Adrenal gland (tissue), 12 donors: Measurements from ENCODE around the gene LTO1. TPM values are rescaled to one million over a fixed set of nuclear protein-coding genes. Genes with fewer than 3 reads are reported as not detected.

Source experiments
- DNase-seq, 7 donors: peaks; one replicate each; pipeline ENCODE4 v3.0.0-alpha.2; 2019 to 2020
- H3K27ac ChIP-seq, 5 donors: fragments of 200-600 bp; sonication (generic) in 4 of 5; 1 replicate in 3 of 5; 2 replicates in 2 of 5; pipeline versions ENCODE4 v1.5.1 to v1.8.0; 2016 to 2020; ENCODE audit warnings: mild to moderate bottlenecking in 1 of 5
- H3K27me3 ChIP-seq: fragments of 200-600 bp; 2 replicates; pipeline ENCODE4 v1.8.0; 2021
- H3K36me3 ChIP-seq, 2 donors: fragments of 200-600 bp; replicated peaks in 1 of 2; 1 replicate in 1 of 2; 2 replicates in 1 of 2; pipeline versions ENCODE4 v1.5.1 to v1.8.0; 2018 to 2022
- H3K4me1 ChIP-seq, 2 donors: fragments of 200-600 bp; replicated peaks in 1 of 2; 1 replicate in 1 of 2; 2 replicates in 1 of 2; pipeline versions ENCODE4 v1.5.1 to v1.8.0; 2018 to 2021
- H3K4me3 ChIP-seq, 4 donors: fragments of 200-600 bp; sonication (generic) in 3 of 4; one replicate each; pipeline ENCODE4 v1.5.1; 2016 to 2018
- H3K9me3 ChIP-seq, 3 donors: fragments of 200-600 bp; sonication (generic) in 1 of 3; replicated peaks in 1 of 3; 1 replicate in 2 of 3; 2 replicates in 1 of 3; pipeline versions ENCODE4 v1.5.1 to v1.8.0; 2016 to 2021
- POLR2A ChIP-seq, 2 donors: fragments of 450-650 bp; IDR thresholded peaks; one replicate each; pipeline ENCODE4 v1.6.1; 2017; ENCODE audit warnings: antibody characterized with exemption in 2 of 2, mild to moderate bottlenecking in 2 of 2, moderate library complexity in 1 of 2
- WGBS, 4 donors: extraction: QIAGEN DNeasy Blood & Tissue Kit in 2 of 4; methylation state at CpG; one replicate each; pipeline versions ENCODE4 v1.1.5 to v1.1.7; 2013 to 2017; 5-methylcytosine and 5-hydroxymethylcytosine counted together
- intact Hi-C, 2 donors: fragments of 100-400 bp; cut with DNase I; formaldehyde crosslinking; loops; one replicate each; pipeline versions ENCODE4 v1.14.1 to v1.15.0; 2022 to 2023
- polyA plus RNA-seq, 3 donors: library from polyadenylated mRNA; stranded (reverse); fragments of 200-250 nt in 2 of 3; fragments of 350-450 nt in 1 of 3; fragmentation: Illumina TruSeq in 1 of 3; extraction: RNeasy Lipid Tissue Mini Kit (QIAGEN cat#74804) in 1 of 3; gene quantifications; one replicate each; pipeline ENCODE4 v1.2.3, GENCODE V29; 2013 to 2014
- total RNA-seq, 9 donors: library from RNA; depleted of rRNA in 4 of 9; stranded (reverse); fragments of >200 nt in 4 of 9; fragments of 120-200 nt in 1 of 9; fragmentation: NEBNext Ultra II Directional in 1 of 9; extraction: Animal tissue kit (Norgen Biotek cat#: 25700) in 1 of 9; gene quantifications; one replicate each; pipeline versions ENCODE4 v1.1.0 to v1.2.4, GENCODE V29; 2013 to 2023
- TF ChIP-seq, protein P1 (sequence below), 6 experiments: fragments of 450-650 bp in 4 of 6; fragments of 200-600 bp in 2 of 6; sonication (generic) in 1 of 6; IDR thresholded peaks; 1 replicate in 5 of 6; 2 replicates in 1 of 6; pipeline versions ENCODE4 v1.5.1 to v1.8.0; 2016 to 2021; ENCODE audit warnings: antibody characterized with exemption in 6 of 6, mild to moderate bottlenecking in 2 of 6, moderate library complexity in 1 of 6
- donor health status: healthy with polysubstance abuse.
- donor health status: Bipolar disorder and iron deficiency.
- donor health status: DM: yes; HTN: yes; CAD: no.
- donor health status: DM: no; HTN: no; CAD: no.
- donor health status: DM: no; HTN: no; CAD: no.
- donor health status: DM: yes; HTN: yes; CAD: no.

The LTO1 gene
- total and polyA plus RNA-seq, 12 donors: 10.9 to 52.5 (median 23.6) TPM

DNA sequence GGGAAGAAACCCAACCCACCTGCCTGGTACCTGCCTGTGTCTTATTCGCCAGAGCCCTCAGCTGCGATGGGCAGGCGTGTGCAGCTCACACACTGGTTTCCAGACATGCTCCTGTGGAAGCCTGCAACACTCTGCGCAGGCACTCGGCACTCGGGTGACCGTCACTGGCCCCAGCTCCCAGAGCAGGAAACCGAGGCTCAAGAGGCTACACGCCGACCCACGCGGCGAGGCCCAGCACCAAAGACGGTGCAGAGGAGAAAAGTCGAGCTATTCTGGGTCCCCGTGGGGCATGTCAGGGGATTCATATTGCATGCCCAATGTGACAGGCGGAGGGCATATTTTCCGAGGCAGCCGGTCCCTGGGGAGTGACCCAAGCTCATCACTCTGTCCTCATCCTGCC lies 40.3 kb upstream of the LTO1 start:
- no peak overlapping the region for H3K27ac ChIP-seq
- no peak for DNase-seq
- no peaks in the 10 kb centered on the region for H3K36me3 ChIP-seq
- intact Hi-C loops: no loop called here
- WGBS, 4 donors: 77 to 82% (median 79%) methylated on average over 18 to 19 of the region's 19 CpGs
- H3K9me3 ChIP-seq: no peaks in the 10 kb centered on the region
- no peak overlapping the region for H3K4me3 ChIP-seq
- peaks cover 4% of the 10 kb centered on the region for H3K27me3 ChIP-seq
- no peaks in the 10 kb centered on the region for H3K4me1 ChIP-seq
- TF ChIP-seq, protein P1, sequence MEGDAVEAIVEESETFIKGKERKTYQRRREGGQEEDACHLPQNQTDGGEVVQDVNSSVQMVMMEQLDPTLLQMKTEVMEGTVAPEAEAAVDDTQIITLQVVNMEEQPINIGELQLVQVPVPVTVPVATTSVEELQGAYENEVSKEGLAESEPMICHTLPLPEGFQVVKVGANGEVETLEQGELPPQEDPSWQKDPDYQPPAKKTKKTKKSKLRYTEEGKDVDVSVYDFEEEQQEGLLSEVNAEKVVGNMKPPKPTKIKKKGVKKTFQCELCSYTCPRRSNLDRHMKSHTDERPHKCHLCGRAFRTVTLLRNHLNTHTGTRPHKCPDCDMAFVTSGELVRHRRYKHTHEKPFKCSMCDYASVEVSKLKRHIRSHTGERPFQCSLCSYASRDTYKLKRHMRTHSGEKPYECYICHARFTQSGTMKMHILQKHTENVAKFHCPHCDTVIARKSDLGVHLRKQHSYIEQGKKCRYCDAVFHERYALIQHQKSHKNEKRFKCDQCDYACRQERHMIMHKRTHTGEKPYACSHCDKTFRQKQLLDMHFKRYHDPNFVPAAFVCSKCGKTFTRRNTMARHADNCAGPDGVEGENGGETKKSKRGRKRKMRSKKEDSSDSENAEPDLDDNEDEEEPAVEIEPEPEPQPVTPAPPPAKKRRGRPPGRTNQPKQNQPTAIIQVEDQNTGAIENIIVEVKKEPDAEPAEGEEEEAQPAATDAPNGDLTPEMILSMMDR (IDR thresholded peaks at IDR 0.05): no peak
- no peak for TF ChIP-seq POLR2A (IDR thresholded peaks at IDR 0.05)

DNA sequence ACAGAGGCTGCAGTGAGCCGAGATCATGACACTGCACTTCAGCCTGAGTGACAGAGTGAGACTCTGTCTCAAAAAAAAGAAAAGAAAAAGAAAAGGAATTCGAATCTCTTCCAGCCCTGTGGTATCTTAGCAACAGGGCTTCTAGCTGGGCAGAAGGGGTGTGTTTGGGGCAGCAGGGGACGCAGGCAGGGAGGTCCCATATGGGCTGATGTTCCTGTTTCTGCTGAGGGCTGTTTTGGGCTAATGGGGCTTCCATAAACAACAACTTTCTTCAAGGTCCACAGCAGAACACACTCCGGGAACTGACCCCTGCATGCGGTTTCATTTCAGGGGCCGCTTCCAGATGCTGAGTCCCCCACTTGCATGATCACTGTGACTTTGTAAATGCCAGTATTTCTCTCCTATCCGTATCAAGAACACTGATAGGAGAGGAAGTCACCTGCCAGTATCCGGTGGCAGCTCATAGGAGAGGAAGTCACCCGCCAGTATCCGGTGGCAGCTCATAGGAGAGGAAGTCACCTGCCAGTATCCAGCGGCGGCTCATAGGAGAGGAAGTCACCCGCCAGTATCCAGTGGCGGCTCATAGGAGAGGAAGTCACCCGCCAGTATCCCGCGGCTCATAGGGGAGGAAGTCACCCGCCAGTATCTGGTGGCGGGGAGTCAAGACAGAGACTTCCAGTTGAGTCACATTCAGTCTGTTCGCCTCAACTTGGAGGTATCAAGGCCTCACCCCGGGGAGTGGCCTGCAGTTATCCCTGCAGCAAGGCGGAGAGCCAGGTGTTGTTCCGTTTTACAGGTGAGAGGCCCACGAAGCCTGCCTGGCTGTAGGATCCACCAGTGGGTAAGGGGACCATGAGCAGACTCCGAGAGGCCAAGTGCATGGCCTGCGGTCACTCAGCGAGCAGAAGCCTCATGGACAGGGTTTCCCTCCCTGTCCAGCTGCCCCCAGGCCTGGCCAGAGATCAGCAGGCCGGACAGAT lies 37.0 kb upstream of the LTO1 start:
- no peak for DNase-seq
- intact Hi-C loops: no loop called here
- Histone ChIP-seq H3K9me3 (no peaks in the 10 kb centered on the region), H3K27ac (no peak overlapping the region), H3K4me3 (no peak overlapping the region), H3K27me3 (peaks cover 6% of the 10 kb centered on the region), H3K4me1 (no peaks in the 10 kb centered on the region), H3K36me3 (no peaks in the 10 kb centered on the region)
- 57 to 71% (median 64%) methylated on average over 11 to 28 of the region's 28 CpGs for WGBS, 4 donors
- TF ChIP-seq POLR2A (IDR thresholded peaks at IDR 0.05): no peak
- TF ChIP-seq, protein P1 (IDR thresholded peaks at IDR 0.05): no peak

DNA sequence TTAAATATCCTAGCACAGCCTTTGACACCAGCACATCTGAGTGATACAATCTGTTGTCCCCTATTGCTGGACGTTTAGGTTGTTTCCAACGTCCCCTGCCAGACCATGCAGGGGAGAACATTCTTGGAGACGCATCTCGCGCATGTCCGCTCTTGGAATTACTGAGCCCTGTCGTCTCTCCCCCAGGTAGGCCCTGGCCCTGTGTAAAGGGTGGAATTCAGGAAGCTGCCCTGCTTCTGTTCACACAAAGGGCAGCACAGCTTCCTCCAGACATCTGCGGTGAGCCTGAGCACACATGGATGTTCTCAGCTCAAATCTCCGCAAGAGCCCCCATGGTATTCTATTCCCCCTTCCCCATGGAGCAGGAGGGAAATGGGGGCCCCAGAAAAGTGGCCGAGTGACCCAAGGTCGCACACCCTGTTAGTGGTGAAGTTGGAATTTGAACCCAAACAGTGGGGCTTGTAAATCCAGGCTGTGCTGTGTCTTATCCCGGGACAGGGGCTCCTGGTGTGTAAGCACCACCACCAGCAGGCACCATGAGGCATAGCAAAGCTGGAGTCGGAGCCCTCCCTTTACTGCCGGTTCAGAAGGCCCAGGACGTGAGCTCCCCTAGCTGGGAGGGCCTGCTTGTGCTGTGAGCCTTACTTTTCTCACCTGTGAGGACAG lies 33.7 kb upstream of the LTO1 start:
- 66 to 73% (median 71%) methylated on average over 9 to 15 of the region's 15 CpGs for WGBS, 4 donors
- Histone ChIP-seq H3K36me3 (no peaks in the 10 kb centered on the region), H3K4me3 (no peak overlapping the region), H3K27me3 (peaks cover 34% of the 10 kb centered on the region), H3K4me1 (peaks cover 0 to 4% of the 10 kb centered on the region in 2 donors), H3K9me3 (no peaks in the 10 kb centered on the region), H3K27ac (no peak overlapping the region)
- TF ChIP-seq POLR2A (IDR thresholded peaks at IDR 0.05): no peak
- TF ChIP-seq, protein P1 (IDR thresholded peaks at IDR 0.05): no peak
- intact Hi-C loops: no loop called here
- DNase-seq: no peak

DNA sequence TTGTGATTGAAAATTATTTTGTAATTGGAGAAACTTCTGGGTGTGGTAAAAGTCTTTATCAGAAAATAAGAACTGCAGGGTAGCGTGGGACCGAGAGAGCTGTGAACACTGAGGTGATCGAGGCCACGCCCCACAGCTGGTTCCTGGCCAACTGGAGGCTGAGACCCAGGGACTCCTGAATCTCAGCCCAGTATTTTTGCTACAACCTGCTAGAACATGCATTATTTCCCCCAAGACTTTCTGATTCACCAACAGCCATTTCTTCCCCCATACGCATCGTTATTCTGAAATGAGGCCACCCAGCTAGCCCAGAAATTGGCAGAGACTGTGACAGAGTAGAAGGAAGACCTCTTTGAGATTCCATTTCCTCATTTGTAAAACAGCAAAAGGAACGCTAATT lies 32.0 kb upstream of the LTO1 start:
- Histone ChIP-seq H3K36me3 (no peaks in the 10 kb centered on the region), H3K27ac (no peak overlapping the region), H3K4me3 (no peak overlapping the region), H3K9me3 (no peaks in the 10 kb centered on the region), H3K4me1 (peaks cover 0 to 5% of the 10 kb centered on the region in 2 donors), H3K27me3 (peaks cover 51% of the 10 kb centered on the region)
- intact Hi-C loops: no loop called here
- no peak for DNase-seq
- WGBS, 4 donors: 46 to 54% (median 51%) methylated on average over 7 of the region's 7 CpGs
- TF ChIP-seq, protein P1 (IDR thresholded peaks at IDR 0.05): no peak
- TF ChIP-seq POLR2A (IDR thresholded peaks at IDR 0.05): no peak
